ENCODE measurements around the gene TACC2.

TACC2 gene

DNA sequence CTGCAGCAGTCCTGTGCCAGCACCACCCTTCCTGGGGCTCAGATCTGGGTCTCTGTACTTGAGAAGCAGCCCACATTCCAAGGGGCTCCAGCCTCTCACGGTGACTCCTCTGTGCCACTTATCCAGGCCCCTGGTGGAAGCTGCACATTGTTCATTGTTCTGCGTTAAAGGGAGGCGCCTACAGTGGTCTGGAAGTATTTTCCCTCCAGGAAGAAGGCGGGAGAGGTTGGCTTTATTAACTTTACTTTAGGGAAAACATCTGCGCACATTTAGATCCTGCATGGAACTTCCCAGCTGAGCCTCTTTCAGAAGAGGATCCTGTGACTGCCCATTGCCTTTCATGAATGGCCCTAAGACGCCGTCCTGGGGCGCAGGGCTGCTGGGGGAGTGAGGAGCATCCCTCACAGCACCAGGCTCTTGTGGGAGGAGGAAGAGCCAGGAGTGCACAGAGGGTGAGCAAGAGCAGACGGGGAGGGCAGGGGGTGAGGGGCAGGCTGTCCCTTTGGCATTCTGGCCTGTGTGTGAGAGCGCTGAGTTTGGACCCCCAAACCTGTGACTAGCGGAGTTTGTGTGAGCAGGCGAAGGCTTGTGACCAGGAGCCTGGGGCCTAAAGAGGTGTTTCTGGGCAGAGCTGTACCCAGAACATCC is 183.5 kb downstream of the TACC2 start:
- DNase-seq = no peak

- no peak for DNase-seq
Measured at GRCh38 chr10:122173337-122173736, 184.4 kb downstream of the TACC2 start.

DNA sequence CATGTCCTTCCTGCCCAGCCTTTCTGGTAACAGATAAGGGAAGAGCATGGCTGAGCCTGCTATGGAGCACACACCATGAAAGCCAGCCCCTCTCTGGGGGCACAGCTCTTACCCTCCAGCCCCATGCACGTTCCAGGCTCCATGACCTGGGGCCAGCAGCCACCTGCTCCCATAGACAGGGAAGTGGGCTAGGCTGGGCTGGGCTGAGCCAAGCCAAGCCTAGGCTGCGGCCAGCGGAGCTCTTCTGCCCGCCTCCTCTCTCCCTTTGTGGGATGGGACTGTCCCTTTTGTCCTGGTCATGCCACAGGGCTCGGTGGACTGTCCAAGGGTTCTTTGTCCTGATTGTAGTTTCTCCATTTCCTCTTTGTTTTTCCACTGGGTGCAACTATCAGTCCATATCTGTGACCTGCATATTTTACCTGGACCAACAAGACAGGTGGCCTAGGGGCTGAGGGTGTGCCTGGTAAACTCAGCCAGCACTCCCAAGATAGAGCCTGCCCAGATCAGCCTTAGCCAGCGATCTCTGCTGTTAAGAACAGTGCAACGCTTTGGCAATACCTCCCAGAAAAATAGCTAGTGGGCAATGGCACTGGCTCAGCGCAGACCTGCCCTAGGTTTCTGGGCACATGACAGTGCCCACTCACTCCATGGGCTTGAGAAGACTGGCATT is 184.9 kb downstream of the TACC2 start:
- DNase-seq = no peak

GRCh38 chr10:122176232-122177213 is 187.6 kb downstream of the TACC2 start:
- DNase-seq = no peak

- no peak for DNase-seq
Measured at GRCh38 chr10:122178655-122179054, 189.7 kb downstream of the TACC2 start.

- no peak for DNase-seq
Measured at GRCh38 chr10:122181041-122181732, 192.2 kb downstream of the TACC2 start.

DNA sequence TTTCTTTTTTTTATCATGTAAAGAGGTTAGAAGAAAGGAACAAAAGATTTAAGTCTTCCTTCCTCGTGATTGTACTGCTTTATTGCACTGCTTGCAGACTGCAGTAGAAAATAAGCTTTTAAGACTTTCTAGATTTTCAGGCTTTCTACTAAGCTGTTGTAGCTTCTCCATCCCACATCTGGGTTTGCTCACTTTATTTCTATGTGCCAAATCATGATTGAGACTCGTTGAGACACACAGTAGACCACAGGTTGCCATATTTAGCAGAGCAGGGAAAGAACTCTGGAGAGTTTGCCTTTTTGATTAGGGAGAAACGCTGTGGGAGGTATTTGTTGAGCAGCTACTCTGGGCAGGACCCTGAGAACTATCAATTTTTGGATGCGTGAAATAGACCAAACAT is 192.9 kb downstream of the TACC2 start:
- DNase-seq = no peak

DNA sequence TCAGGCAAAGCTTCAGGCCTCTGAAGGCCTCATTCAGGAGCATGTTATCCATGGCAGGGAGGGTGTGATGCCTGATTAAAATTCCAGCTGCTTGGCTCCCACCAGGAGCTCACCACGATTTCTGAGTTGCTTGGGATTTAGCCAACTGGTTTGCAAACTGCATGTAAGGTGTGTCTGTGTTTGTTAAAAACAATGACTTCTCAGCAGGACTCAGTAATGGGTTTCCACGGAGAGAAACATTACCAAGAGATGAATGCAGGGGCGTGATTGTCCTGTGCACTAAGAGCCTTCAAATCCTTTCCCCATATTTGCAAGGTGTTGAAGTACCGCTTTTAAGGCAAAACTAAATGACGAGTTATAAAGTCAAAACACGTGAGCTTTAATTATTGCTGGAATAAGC is 193.3 kb downstream of the TACC2 start:
- no peak for DNase-seq

DNA sequence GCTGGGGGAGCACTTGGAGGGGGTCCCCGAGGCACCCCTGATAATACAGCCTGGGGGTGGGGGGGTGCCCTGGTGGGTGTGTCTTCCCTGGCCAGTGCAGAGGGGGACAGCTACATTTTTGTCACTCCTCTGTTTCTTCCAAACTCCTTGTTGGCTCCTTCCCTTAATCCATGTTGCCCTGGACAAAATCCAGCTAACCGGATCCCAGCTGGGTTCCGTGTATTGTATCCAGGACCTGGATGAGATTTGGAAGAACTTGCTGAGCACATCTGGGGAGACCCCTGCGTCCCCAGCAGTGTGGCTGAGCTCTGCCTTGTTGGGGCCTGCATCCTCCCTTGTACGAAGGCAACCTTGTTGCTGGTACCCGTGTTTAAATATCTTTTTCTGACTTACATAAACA is 195.3 kb downstream of the TACC2 start:
- no peak for DNase-seq

DNA sequence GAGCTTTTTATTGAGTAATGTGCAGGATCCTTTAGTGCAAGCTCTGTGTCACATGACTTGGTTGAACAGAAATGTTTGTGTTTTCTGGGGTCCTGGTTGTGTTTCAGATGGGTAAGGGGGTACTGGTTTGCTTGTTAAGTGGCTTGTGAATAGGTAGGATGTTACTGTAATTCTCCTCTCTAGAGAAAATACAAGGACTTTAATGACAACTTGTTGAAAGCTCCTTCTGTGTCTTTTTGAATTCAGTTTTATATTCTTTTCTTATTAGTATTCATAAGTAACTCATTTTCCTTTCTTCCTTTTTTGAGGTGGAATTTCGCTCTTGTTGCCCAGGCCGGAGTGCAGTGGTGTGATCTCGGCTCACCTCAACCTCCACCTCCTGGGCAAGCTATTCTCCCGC is 196.7 kb downstream of the TACC2 start:
- DNase-seq = no peak

DNA sequence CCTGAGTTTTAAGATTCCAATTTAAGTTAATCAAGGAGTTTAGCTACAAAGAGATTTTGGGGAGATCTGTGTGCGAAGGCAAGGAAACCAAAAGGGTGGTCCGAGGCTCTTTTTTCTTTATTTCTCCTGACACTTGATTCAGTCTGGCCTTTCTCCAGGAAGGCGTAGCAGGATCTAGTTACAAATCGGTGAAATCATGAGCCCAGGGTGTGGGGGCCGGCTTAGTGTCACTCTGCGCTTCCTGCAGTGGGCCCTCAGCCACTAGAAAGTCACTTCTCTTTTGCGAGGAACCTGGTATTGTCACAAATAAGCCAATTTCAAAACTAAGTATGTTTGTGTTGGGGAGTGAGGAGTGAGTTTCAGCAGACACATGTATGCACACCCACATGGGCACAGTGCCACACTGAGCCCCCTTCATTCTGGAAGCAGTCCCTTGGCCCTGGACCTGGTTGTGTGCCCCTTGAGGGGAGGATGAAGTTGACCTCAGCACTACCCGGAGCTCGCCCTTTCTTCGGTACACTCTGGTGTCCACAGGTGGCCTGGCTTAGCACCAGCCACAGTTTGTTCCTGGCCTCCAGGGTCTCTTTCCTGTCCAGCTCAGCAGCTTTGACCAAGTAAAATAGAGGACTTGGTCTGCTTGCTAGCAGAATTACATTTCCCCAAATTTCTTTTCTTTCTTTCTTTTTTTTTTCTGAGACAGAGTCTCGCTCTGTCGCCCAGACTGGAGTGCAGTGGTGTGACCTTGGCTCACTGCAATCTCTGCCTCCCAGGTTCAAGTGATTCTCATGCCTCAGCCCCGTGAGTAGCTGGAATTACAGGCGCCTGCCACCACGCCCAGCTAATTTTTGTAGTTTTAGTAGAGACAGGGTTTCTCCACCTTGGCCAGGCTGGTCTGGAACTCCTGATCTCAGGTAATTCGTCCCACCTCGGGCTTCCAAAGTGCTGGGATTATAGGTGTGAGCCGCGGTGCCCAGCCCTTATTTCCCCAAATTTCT is 198.2 kb downstream of the TACC2 start:
- DNase-seq = no peak

DNA sequence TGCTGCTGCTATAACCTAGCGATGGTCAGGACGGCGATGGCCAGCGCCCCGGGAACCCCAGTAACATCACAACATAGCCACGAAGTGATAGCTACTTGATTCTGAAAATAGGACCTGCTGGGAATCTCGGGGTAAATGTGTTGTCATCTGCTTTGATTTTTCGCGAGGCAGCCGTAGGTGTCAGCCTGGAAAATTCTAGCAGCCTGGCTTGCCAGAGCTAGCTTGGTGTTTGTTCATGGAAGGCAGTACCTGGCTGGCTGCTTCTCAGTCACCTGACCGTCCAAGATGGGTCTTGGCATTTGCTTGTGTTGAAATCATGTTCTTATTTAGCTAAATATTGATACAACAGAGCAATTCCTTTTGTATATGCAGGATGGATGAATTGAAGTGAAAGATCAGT is 199.7 kb downstream of the TACC2 start:
- no peak for DNase-seq

GRCh38 chr10:122189185-122189584 is 200.2 kb downstream of the TACC2 start:
- no peak for DNase-seq

DNA sequence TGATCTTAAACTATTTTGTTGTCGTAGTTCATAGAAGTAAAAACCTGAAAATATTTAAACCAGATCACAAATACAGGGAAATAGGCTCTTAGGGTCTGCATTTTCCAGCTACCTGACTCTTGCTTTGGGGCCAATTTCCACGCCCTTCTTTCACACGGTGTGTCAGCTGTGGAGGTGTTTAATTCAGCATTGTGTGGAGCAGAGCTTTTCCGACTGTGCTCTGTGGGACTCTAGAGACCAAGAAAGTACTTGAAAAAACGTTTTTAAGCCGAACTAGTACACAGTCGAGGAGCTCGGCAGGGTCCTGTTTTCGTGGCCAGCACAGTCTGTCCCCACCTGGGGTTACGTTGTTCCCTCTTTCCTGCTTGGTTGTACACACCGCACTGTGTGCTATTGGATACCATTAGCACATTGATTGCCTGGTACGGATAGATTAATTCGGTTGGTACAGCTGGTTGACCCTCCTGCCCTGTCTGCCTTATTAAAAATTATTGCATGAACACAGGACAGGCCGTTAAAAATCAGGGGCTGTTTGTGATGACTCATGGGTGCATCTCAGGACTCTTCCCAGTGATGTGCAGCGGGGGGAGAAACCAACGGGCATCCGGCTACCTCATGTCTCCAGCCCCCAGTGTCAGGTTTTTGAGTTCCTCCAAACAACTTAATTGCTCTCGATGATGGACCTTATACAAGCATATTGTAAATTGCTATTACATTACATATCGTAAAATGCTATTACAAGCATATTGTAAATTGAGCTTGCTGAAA is 201.4 kb downstream of the TACC2 start:
- DNase-seq = no peak

- no peak for DNase-seq
Measured at GRCh38 chr10:122191936-122192541, 203.1 kb downstream of the TACC2 start.

DNA sequence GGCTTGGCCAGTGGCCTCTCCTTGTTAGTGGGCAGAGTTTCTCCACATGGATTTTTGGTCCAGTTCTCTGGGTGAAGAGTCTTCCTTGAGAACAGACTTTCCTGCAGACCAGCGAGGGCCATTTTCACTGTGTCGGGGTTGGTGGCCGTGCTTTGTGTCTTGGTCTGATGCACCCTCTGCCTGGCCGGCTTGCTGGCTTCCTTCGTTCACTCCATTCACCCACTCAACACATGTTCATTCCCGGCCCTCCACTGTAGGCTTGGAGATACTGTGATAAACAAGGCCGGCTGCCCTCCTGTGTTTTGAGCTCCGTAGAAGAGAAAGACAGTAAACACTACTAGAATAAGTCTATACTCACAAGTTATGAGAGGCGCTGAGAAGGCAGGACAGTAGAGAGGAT is 205.3 kb downstream of the TACC2 start:
- DNase-seq = no peak

DNA sequence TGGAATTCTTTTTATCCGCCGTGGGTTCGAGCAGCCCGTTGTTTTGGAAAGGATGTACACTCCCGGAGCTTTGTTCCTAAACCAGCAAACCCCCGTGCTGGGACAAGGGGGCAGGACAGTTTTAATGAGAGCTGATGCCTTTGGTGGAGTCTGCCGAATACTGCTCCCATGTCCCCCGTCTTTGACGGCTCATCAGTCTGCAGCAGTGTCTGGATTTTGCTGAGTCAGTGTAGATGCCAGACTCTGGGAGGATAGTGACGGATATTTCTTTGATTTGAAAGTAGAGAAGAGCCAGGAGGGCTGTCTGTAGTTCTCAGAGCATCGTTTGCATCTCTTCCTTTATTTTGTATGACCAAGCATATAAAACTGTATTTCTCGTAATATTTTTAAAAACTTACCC is 207.3 kb downstream of the TACC2 start:
- no peak for DNase-seq

DNA sequence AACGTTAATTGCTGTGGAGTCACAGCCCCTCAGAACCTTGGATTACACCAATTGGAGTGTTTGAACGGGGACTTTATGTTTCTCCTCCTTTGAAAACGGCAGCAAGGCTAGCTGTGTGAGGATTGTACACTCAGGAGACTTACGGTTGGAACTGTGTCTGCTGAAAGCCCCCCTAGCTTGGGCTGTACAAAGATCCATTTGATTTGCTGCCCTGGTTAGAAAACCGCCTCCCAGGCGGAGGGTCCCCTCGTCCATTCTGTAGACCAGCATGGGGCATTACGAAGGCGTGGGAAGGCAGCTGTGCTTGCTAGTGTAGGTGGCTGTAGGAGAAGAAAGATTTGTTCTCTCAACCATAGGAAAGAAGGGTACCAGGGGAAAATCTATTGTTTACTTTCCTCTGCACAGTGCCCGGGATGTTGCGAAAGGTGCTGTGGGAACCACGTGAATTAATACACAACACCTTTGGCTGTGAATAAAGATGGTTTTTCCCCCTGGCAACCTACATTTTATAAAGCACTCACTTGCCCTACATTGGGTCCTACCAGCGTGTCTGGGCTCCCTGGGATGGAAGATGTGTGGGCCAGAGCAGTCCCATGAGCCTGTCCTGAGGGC is 208.8 kb downstream of the TACC2 start:
- DNase-seq = no peak

GRCh38 chr10:122198631-122199030 is 209.7 kb downstream of the TACC2 start:
- no peak for DNase-seq

DNA sequence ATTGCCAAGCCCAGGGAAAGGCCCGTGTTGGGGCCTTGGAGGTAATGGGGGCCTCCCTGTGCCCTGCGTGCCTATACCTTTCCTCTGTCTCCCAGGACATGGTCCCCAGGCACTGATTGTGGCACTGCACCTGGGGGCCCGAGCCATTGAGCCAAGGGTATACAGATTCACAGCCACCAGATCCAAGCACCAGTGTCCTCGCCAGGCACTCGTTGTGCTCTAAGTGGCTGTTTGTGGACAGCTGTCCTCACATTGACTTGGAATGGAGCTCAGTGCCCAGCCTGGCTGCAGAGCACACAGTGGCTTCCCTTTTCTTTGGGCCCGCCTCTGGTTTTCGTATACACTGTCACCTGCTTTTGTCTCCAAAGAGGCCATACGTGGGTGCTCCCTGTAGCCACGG is 210.1 kb downstream of the TACC2 start:
- no peak for DNase-seq

Measured in cortex of kidney (tissue), 1 donor.